Neuron (in vitro differentiated cells): ENCODE measurements around the gene SELENOS.

Experiments used
- H2AFZ ChIP-seq: one replicate; pipeline ENCODE4 v1.6.1; 2013; ENCODE audit warnings: low read depth, mild to moderate bottlenecking, inconsistent platforms, low read length, moderate library complexity
- H3K27me3 ChIP-seq: one replicate; pipeline ENCODE4 v1.6.1; 2013; ENCODE audit warnings: low read length; ENCODE audit not compliant: insufficient read depth
- H3K36me3 ChIP-seq: one replicate; pipeline ENCODE4 v1.6.1; 2013; ENCODE audit warnings: low read length; ENCODE audit not compliant: insufficient read depth
- H3K4me1 ChIP-seq: one replicate; pipeline ENCODE4 v1.6.1; 2013; ENCODE audit warnings: low read length; ENCODE audit not compliant: insufficient read depth
- H3K4me3 ChIP-seq: 2 replicates; pipeline ENCODE4 v1.5.1; 2013; ENCODE audit warnings: mild to moderate bottlenecking, low read length, moderate library complexity
- H3K9me3 ChIP-seq: one replicate; pipeline ENCODE4 v1.6.1; 2013; ENCODE audit warnings: low read length

SELENOS gene

GRCh38 chr15:101317336-101317872, 40.1 kb upstream of the SELENOS start:
- Histone ChIP-seq H3K4me3 (no peak overlapping the region), H3K36me3 (peaks cover 2% of the 10 kb centered on the region), H2AFZ (no peak overlapping the region), H3K27me3 (no peaks in the 10 kb centered on the region), H3K4me1 (no peaks in the 10 kb centered on the region), H3K9me3 (no peaks in the 10 kb centered on the region)

GRCh38 chr15:101316529-101316928, 39.2 kb upstream of the SELENOS start:
- no peaks in the 10 kb centered on the region for H3K4me1 ChIP-seq
- H3K4me3 ChIP-seq: no peak overlapping the region
- H2AFZ ChIP-seq: no peak overlapping the region
- H3K36me3 ChIP-seq: peaks cover 2% of the 10 kb centered on the region
- no peaks in the 10 kb centered on the region for H3K9me3 ChIP-seq
- H3K27me3 ChIP-seq: no peaks in the 10 kb centered on the region

GRCh38 chr15:101315736-101316135, 38.5 kb upstream of the SELENOS start:
- no peak overlapping the region for H3K4me3 ChIP-seq
- no peak overlapping the region for H2AFZ ChIP-seq
- H3K36me3 ChIP-seq: peaks cover 2% of the 10 kb centered on the region
- H3K27me3 ChIP-seq: no peaks in the 10 kb centered on the region
- no peaks in the 10 kb centered on the region for H3K9me3 ChIP-seq
- H3K4me1 ChIP-seq: no peaks in the 10 kb centered on the region

GRCh38 chr15:101314336-101315125, 37.2 kb upstream of the SELENOS start:
- Histone ChIP-seq H3K4me1 (no peaks in the 10 kb centered on the region), H3K4me3 (no peak overlapping the region), H3K27me3 (no peaks in the 10 kb centered on the region), H3K9me3 (no peaks in the 10 kb centered on the region), H3K36me3 (peaks cover 2% of the 10 kb centered on the region), H2AFZ (no peak overlapping the region)

- Histone ChIP-seq H3K36me3 (peaks cover 2% of the 10 kb centered on the region), H3K4me1 (peaks cover 2% of the 10 kb centered on the region), H3K27me3 (no peaks in the 10 kb centered on the region), H2AFZ (no peak overlapping the region), H3K4me3 (no peak overlapping the region), H3K9me3 (no peaks in the 10 kb centered on the region)
These were observed 35.9 kb upstream of the SELENOS start for GRCh38 chr15:101313041-101313761.

- Histone ChIP-seq H3K36me3 (no peaks in the 10 kb centered on the region), H3K27me3 (no peaks in the 10 kb centered on the region), H3K4me3 (no peak overlapping the region), H2AFZ (no peak overlapping the region), H3K9me3 (no peaks in the 10 kb centered on the region), H3K4me1 (peaks cover 5% of the 10 kb centered on the region)
These were observed 33.2 kb upstream of the SELENOS start for GRCh38 chr15:101310508-101310907.

- H3K4me3 ChIP-seq: no peak overlapping the region
- H3K27me3 ChIP-seq: no peaks in the 10 kb centered on the region
- H2AFZ ChIP-seq: no peak overlapping the region
- H3K4me1 ChIP-seq: peaks cover 5% of the 10 kb centered on the region
- no peaks in the 10 kb centered on the region for H3K36me3 ChIP-seq
- H3K9me3 ChIP-seq: no peaks in the 10 kb centered on the region
These were observed 32.8 kb upstream of the SELENOS start for GRCh38 chr15:101310161-101310480.

- H3K27me3 ChIP-seq: no peaks in the 10 kb centered on the region
- peaks cover 5% of the 10 kb centered on the region for H3K4me1 ChIP-seq
- H3K4me3 ChIP-seq: no peak overlapping the region
- no peaks in the 10 kb centered on the region for H3K9me3 ChIP-seq
- no peak overlapping the region for H2AFZ ChIP-seq
- H3K36me3 ChIP-seq: no peaks in the 10 kb centered on the region
These were observed 32.3 kb upstream of the SELENOS start for GRCh38 chr15:101309436-101310160.

- H3K27me3 ChIP-seq: no peaks in the 10 kb centered on the region
- no peaks in the 10 kb centered on the region for H3K36me3 ChIP-seq
- no peak overlapping the region for H3K4me3 ChIP-seq
- H3K4me1 ChIP-seq: peaks cover 5% of the 10 kb centered on the region
- H2AFZ ChIP-seq: no peak overlapping the region
- H3K9me3 ChIP-seq: no peaks in the 10 kb centered on the region
These were observed 31.5 kb upstream of the SELENOS start for GRCh38 chr15:101308604-101309435.

GRCh38 chr15:101307897-101308603, 30.8 kb upstream of the SELENOS start:
- Histone ChIP-seq H3K36me3 (no peaks in the 10 kb centered on the region), H3K9me3 (no peaks in the 10 kb centered on the region), H3K4me1 (peaks cover 5% of the 10 kb centered on the region), H2AFZ (no peak overlapping the region), H3K4me3 (no peak overlapping the region), H3K27me3 (no peaks in the 10 kb centered on the region)

- Histone ChIP-seq H3K9me3 (no peaks in the 10 kb centered on the region), H3K4me3 (no peak overlapping the region), H3K4me1 (peaks cover 5% of the 10 kb centered on the region), H3K27me3 (no peaks in the 10 kb centered on the region), H3K36me3 (no peaks in the 10 kb centered on the region), H2AFZ (no peak overlapping the region)
These were observed 30.0 kb upstream of the SELENOS start for GRCh38 chr15:101307048-101307896.
